ENCODE data around the gene ELMO1.

DNA sequence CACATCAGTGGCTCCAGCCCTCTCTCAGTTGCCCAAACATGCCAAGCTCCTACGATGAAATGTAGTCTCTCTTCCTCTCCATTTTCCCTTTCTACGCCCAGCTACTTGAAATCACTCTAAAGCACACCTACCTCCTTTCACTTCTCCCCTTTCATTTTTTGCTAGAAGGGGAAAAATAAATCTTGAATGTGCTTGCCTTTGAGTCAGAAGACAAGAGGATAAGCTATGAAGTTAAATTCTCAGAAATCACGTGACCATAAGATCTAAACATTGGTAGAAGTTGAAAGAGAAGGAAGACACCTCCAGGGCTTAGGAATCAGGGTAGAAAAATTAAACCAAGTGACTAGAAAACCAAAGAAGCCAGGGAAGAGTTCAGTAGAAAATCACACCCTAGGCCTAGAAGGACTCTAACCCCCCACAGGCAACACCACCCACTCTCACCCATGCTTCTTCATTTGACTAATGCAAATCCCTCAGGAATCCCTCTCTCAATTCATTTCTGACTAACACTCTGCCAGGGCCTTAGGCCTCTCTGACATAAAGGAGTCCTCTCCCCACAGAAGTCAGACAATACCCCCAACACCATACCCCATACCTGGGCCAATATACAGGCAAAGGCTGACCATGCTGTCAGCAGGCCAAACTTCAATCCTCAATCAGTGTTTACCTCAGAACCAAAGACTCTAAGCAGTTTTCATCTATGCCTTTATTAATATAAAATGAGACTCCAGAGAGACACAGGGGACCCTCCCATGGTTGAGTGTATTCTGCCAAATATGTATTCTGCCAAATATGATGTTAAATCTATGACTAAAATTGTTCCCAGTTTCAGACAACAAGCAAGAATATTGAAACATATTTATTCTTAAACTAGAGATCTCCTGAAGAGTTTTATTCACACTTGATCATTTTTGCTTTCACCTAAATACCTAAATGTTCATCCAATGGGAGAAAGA lies 84.8 kb downstream of the ELMO1 start:
- TF ChIP-seq, protein P1, sequence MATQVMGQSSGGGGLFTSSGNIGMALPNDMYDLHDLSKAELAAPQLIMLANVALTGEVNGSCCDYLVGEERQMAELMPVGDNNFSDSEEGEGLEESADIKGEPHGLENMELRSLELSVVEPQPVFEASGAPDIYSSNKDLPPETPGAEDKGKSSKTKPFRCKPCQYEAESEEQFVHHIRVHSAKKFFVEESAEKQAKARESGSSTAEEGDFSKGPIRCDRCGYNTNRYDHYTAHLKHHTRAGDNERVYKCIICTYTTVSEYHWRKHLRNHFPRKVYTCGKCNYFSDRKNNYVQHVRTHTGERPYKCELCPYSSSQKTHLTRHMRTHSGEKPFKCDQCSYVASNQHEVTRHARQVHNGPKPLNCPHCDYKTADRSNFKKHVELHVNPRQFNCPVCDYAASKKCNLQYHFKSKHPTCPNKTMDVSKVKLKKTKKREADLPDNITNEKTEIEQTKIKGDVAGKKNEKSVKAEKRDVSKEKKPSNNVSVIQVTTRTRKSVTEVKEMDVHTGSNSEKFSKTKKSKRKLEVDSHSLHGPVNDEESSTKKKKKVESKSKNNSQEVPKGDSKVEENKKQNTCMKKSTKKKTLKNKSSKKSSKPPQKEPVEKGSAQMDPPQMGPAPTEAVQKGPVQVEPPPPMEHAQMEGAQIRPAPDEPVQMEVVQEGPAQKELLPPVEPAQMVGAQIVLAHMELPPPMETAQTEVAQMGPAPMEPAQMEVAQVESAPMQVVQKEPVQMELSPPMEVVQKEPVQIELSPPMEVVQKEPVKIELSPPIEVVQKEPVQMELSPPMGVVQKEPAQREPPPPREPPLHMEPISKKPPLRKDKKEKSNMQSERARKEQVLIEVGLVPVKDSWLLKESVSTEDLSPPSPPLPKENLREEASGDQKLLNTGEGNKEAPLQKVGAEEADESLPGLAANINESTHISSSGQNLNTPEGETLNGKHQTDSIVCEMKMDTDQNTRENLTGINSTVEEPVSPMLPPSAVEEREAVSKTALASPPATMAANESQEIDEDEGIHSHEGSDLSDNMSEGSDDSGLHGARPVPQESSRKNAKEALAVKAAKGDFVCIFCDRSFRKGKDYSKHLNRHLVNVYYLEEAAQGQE (IDR thresholded peaks at IDR 0.05; ENCODE audit: unreplicated experiment): no peak
- TF ChIP-seq, protein P2, sequence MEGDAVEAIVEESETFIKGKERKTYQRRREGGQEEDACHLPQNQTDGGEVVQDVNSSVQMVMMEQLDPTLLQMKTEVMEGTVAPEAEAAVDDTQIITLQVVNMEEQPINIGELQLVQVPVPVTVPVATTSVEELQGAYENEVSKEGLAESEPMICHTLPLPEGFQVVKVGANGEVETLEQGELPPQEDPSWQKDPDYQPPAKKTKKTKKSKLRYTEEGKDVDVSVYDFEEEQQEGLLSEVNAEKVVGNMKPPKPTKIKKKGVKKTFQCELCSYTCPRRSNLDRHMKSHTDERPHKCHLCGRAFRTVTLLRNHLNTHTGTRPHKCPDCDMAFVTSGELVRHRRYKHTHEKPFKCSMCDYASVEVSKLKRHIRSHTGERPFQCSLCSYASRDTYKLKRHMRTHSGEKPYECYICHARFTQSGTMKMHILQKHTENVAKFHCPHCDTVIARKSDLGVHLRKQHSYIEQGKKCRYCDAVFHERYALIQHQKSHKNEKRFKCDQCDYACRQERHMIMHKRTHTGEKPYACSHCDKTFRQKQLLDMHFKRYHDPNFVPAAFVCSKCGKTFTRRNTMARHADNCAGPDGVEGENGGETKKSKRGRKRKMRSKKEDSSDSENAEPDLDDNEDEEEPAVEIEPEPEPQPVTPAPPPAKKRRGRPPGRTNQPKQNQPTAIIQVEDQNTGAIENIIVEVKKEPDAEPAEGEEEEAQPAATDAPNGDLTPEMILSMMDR (conservative IDR thresholded peaks at IDR 0.05; ENCODE audit: low read depth in 2 of 2): no peak
- no peak for TF ChIP-seq CREB1 (CRISPR knock-in tag; IDR thresholded peaks at IDR 0.05; ENCODE audit: low read depth)
- TF ChIP-seq EZH2phosphoT487 (IDR thresholded peaks at IDR 0.05; ENCODE audit: unreplicated experiment): no peak
- TF ChIP-seq ZNF331 (CRISPR knock-in tag; IDR thresholded peaks at IDR 0.05; ENCODE audit: low read depth): no peak
- no peak for TF ChIP-seq EZH2 (IDR thresholded peaks at IDR 0.05; ENCODE audit: low read depth, unreplicated experiment)
- TF ChIP-seq ZNF114 (CRISPR knock-in tag; IDR thresholded peaks at IDR 0.05): no peak
- TF ChIP-seq POLR2AphosphoS5 (IDR thresholded peaks at IDR 0.05; ENCODE audit: low read depth): no peak

All from GM23338 (cell line).